Suprapubic skin (tissue), 4 donors: ENCODE measurements around the gene CTNNA1. TPM values are rescaled to one million over a fixed set of nuclear protein-coding genes. Genes with fewer than 3 reads are reported as not detected.

ENCODE experiments used
- DNase-seq, 2 donors: peaks; one replicate each; pipeline ENCODE4 v3.0.0-alpha.2; 2019; ENCODE audit warnings: low spot score in 2 of 2
- H3K27ac ChIP-seq: fragments of 200-600 bp; sonication (generic); one replicate; pipeline ENCODE4 v1.5.1; 2019
- H3K27me3 ChIP-seq: fragments of 200-600 bp; sonication (generic); one replicate; pipeline ENCODE4 v1.5.1; 2019
- H3K36me3 ChIP-seq: fragments of 200-600 bp; sonication (generic); one replicate; pipeline ENCODE4 v1.5.1; 2019
- H3K4me1 ChIP-seq: fragments of 200-600 bp; sonication (generic); one replicate; pipeline ENCODE4 v1.5.1; 2019
- H3K4me3 ChIP-seq: fragments of 200-600 bp; sonication (generic); one replicate; pipeline ENCODE4 v1.5.1; 2019; ENCODE audit warnings: mild to moderate bottlenecking
- H3K9me3 ChIP-seq: fragments of 200-600 bp; sonication (generic); one replicate; pipeline ENCODE4 v1.5.1; 2019
- EP300 ChIP-seq: sonication (generic); formaldehyde crosslinking; IDR thresholded peaks from one replicate; pipeline ENCODE4 v1.6.1; 2017; ENCODE audit warnings: antibody characterized with exemption
- POLR2A ChIP-seq, 2 donors: fragments of 450-650 bp; IDR thresholded peaks; one replicate each; pipeline ENCODE4 v1.6.1; 2017; ENCODE audit warnings: antibody characterized with exemption in 2 of 2, mild to moderate bottlenecking in 2 of 2, moderate library complexity in 2 of 2
- POLR2AphosphoS5 ChIP-seq, 3 donors: sonication (generic); formaldehyde crosslinking; IDR thresholded peaks; one replicate each; pipeline ENCODE4 v1.6.1; 2017; ENCODE audit warnings: antibody characterized with exemption in 3 of 3
- WGBS: methylation state at CpG from one replicate; pipeline ENCODE4 v1.1.5; 2018; 5-methylcytosine and 5-hydroxymethylcytosine counted together
- total RNA-seq, 4 donors: library from RNA; depleted of rRNA; stranded (reverse); fragments of >200 nt; gene quantifications; one replicate each; pipeline ENCODE4 v1.1.0, GENCODE V29; 2016
- TF ChIP-seq, protein P1 (sequence below), 2 donors: fragments of 200-600 bp in 1 of 2; fragments of 450-650 bp in 1 of 2; sonication (generic) in 1 of 2; IDR thresholded peaks; one replicate each; pipeline ENCODE4 v1.5.1; 2016 to 2019; ENCODE audit warnings: antibody characterized with exemption in 2 of 2, mild to moderate bottlenecking in 1 of 2, moderate library complexity in 1 of 2

The CTNNA1 gene
- total RNA-seq, 4 donors from 2014 or later = 260 to 332 (median 279) TPM

GRCh38 chr5:138936968-138937345, 183.7 kb downstream of the CTNNA1 start:
- Histone ChIP-seq H3K36me3 (peaks cover 44% of the 10 kb centered on the region), H3K4me3 (no peak overlapping the region), H3K27me3 (no peaks in the 10 kb centered on the region), H3K9me3 (no peaks in the 10 kb centered on the region), H3K27ac (no peak overlapping the region), H3K4me1 (no peaks in the 10 kb centered on the region)
- 75% methylated on average over 2 of the region's 2 CpGs for WGBS
- no peak for DNase-seq
- TF ChIP-seq, protein P1, sequence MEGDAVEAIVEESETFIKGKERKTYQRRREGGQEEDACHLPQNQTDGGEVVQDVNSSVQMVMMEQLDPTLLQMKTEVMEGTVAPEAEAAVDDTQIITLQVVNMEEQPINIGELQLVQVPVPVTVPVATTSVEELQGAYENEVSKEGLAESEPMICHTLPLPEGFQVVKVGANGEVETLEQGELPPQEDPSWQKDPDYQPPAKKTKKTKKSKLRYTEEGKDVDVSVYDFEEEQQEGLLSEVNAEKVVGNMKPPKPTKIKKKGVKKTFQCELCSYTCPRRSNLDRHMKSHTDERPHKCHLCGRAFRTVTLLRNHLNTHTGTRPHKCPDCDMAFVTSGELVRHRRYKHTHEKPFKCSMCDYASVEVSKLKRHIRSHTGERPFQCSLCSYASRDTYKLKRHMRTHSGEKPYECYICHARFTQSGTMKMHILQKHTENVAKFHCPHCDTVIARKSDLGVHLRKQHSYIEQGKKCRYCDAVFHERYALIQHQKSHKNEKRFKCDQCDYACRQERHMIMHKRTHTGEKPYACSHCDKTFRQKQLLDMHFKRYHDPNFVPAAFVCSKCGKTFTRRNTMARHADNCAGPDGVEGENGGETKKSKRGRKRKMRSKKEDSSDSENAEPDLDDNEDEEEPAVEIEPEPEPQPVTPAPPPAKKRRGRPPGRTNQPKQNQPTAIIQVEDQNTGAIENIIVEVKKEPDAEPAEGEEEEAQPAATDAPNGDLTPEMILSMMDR (IDR thresholded peaks at IDR 0.05) = no peak
- TF ChIP-seq EP300 (no peak), POLR2A (IDR thresholded peaks at IDR 0.05) (no peak), POLR2AphosphoS5 (IDR thresholded peaks at IDR 0.05) (no peak)

DNA sequence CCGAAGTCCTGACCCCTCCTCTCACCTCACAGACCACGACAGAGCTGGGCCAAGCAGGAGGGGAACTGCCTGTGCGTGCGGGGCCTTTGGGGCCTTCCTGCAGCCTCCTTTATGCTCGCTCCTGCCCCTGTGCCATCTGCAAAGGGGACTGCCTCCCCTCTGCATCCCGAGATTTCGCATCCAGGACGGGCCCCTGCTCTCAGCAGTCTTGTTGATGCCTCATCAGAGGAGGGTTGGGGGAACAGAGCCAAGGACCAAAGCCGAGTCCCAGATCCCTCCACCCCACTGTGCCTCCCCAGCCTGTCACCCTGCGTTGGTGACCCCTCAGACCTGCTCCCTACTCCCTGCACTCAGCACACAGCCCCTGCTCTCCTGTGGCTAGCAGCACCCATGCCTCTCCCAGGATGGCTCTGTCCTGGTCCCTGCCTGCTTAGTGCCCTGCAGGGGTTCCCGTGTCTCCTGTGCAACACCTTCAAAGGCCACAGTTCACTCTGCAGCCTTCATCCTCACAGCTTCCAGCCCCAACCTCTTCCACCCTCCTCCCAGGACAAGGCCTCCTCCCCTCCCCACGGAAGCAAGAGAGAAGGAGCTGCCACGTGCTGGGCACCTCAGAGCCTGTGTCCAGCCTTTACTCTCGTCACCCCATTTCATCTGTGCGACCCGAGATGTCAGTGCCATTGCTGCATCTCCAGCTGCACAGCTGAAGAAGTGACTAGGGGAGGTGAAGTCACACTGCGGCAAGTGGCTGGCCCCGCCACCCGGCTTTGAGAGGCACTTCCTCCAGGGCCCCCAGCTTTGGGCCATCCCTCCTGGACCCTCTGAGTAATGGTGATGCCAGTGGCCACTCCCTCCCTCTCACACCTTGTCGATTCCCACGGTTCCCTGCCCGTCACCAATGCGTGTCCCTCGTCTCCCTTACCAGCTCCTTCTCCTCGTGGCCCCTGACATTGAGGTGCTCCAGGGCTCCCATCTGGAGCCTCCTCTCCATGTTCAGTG, 184.5 kb downstream of the CTNNA1 start:
- peaks cover 37% of the 10 kb centered on the region for H3K36me3 ChIP-seq
- no peak overlapping the region for H3K4me3 ChIP-seq
- no peak for TF ChIP-seq EP300
- TF ChIP-seq POLR2AphosphoS5 (IDR thresholded peaks at IDR 0.05) = no peak
- no peak for TF ChIP-seq POLR2A (IDR thresholded peaks at IDR 0.05)
- TF ChIP-seq, protein P1 (IDR thresholded peaks at IDR 0.05) = no peak
- no peaks in the 10 kb centered on the region for H3K27me3 ChIP-seq
- WGBS = 87% methylated on average over 22 of the region's 25 CpGs
- no peak for DNase-seq
- H3K27ac ChIP-seq = no peak overlapping the region
- no peaks in the 10 kb centered on the region for H3K4me1 ChIP-seq
- H3K9me3 ChIP-seq = no peaks in the 10 kb centered on the region

GRCh38 chr5:138938526-138938925, 185.3 kb downstream of the CTNNA1 start:
- 65% methylated on average over 5 of the region's 5 CpGs for WGBS
- H3K36me3 ChIP-seq = peaks cover 28% of the 10 kb centered on the region
- H3K27me3 ChIP-seq = no peaks in the 10 kb centered on the region
- H3K27ac ChIP-seq = no peak overlapping the region
- H3K4me3 ChIP-seq = no peak overlapping the region
- H3K4me1 ChIP-seq = no peaks in the 10 kb centered on the region
- no peaks in the 10 kb centered on the region for H3K9me3 ChIP-seq
- DNase-seq = no peak
- TF ChIP-seq EP300 (no peak), POLR2AphosphoS5 (IDR thresholded peaks at IDR 0.05) (no peak), POLR2A (IDR thresholded peaks at IDR 0.05) (no peak)
- TF ChIP-seq, protein P1 (IDR thresholded peaks at IDR 0.05) = no peak

- Histone ChIP-seq H3K4me1 (no peaks in the 10 kb centered on the region), H3K9me3 (no peaks in the 10 kb centered on the region), H3K27me3 (no peaks in the 10 kb centered on the region), H3K4me3 (no peak overlapping the region), H3K36me3 (peaks cover 14% of the 10 kb centered on the region), H3K27ac (no peak overlapping the region)
- 72% methylated on average over 2 of the region's 2 CpGs for WGBS
- TF ChIP-seq EP300 (no peak), POLR2AphosphoS5 (IDR thresholded peaks at IDR 0.05) (no peak), POLR2A (IDR thresholded peaks at IDR 0.05) (no peak)
- TF ChIP-seq, protein P1 (IDR thresholded peaks at IDR 0.05) = no peak
- no peak for DNase-seq
Measured at GRCh38 chr5:138942066-138942465, 188.8 kb downstream of the CTNNA1 start.

- no peaks in the 10 kb centered on the region for H3K9me3 ChIP-seq
- H3K36me3 ChIP-seq = peaks cover 22% of the 10 kb centered on the region
- no peak overlapping the region for H3K4me3 ChIP-seq
- no peak overlapping the region for H3K27ac ChIP-seq
- no peaks in the 10 kb centered on the region for H3K4me1 ChIP-seq
- DNase-seq = no peak
- TF ChIP-seq EP300 (no peak), POLR2A (IDR thresholded peaks at IDR 0.05) (no peak), POLR2AphosphoS5 (IDR thresholded peaks at IDR 0.05) (no peak)
- TF ChIP-seq, protein P1 (IDR thresholded peaks at IDR 0.05) = no peak
- no peaks in the 10 kb centered on the region for H3K27me3 ChIP-seq
- WGBS = 91% methylated on average over 3 of the region's 3 CpGs
Measured at GRCh38 chr5:138942861-138943260, 189.6 kb downstream of the CTNNA1 start.
